Activated T-helper 2 cell treated with anti-CD3 and anti-CD28 coated beads, Interferon-gamma antibody, Interleukin-2, Interleukin-4, amounts not matched to agents 10 μg/mL and 5 μg/mL and 100 μg/mL, durations not matched to agents 14 hours and 24 hours and 36 hours (primary cell): ENCODE results near the gene NR3C2. TPM values are rescaled to one million over a fixed set of nuclear protein-coding genes. Genes with fewer than 3 reads are reported as not detected.
"Not testable (repeated sequence)": the region's sequence is repeated elsewhere in the genome, so short reads cannot be mapped to it uniquely, and the experiment has no call there.

Source experiments
- DNase-seq: peaks from one replicate; pipeline ENCODE4 v3.0.0; 2021; ENCODE audit warnings: low spot score
- H3K27ac Mint-ChIP-seq: one replicate; pipeline ENCODE4 v1.8.0; 2021; ENCODE audit warnings: mixed read lengths
- H3K27me3 Mint-ChIP-seq: one replicate; pipeline ENCODE4 v1.8.0; 2021; ENCODE audit warnings: low read depth, mixed read lengths
- H3K36me3 Mint-ChIP-seq: one replicate; pipeline ENCODE4 v1.8.0; 2021; ENCODE audit warnings: low read depth, mixed read lengths
- H3K4me1 Mint-ChIP-seq: one replicate; pipeline ENCODE4 v1.8.0; 2021; ENCODE audit warnings: low read depth, mixed read lengths
- H3K4me3 Mint-ChIP-seq: one replicate; pipeline ENCODE4 v1.8.0; 2021; ENCODE audit warnings: low read depth, mild to moderate bottlenecking, moderate library complexity, mixed read lengths
- H3K9me3 Mint-ChIP-seq: one replicate; pipeline ENCODE4 v1.8.0; 2021; ENCODE audit warnings: mixed read lengths
- intact Hi-C: fragments of 100-400 bp; cut with micrococcal nuclease; formaldehyde crosslinking; loops from one replicate; pipeline ENCODE4 v1.15.1; 2023
- total RNA-seq: library from RNA; stranded (reverse); gene quantifications from 2 replicates; pipeline ENCODE4 v1.2.3, GENCODE V29; 2022

NR3C2 gene
- total RNA-seq, 1 donor from 2014 or later: 0.32 TPM

- intact Hi-C loops: no loop called here
- DNase-seq: no peak
- Mint-ChIP-seq H3K27ac (no peak overlapping the region), H3K4me3 (no peak overlapping the region), H3K36me3 (no peaks in the 10 kb centered on the region), H3K27me3 (peaks cover 5% of the 10 kb centered on the region), H3K9me3 (no peaks in the 10 kb centered on the region), H3K4me1 (no peaks in the 10 kb centered on the region)
Measured at GRCh38 chr4:148210661-148211060, 231.6 kb downstream of the NR3C2 start.

- Mint-ChIP-seq H3K9me3 (no peaks in the 10 kb centered on the region), H3K36me3 (no peaks in the 10 kb centered on the region), H3K27me3 (no peaks in the 10 kb centered on the region), H3K4me1 (no peaks in the 10 kb centered on the region), H3K27ac (no peak overlapping the region), H3K4me3 (no peak overlapping the region)
- intact Hi-C loops: no loop called here
- DNase-seq: no peak
Measured at GRCh38 chr4:148207068-148207467, 235.1 kb downstream of the NR3C2 start.

GRCh38 chr4:148205476-148205875, 236.7 kb downstream of the NR3C2 start:
- Mint-ChIP-seq H3K9me3 (no peaks in the 10 kb centered on the region), H3K4me3 (no peak overlapping the region), H3K27ac (no peak overlapping the region), H3K4me1 (no peaks in the 10 kb centered on the region), H3K27me3 (no peaks in the 10 kb centered on the region), H3K36me3 (no peaks in the 10 kb centered on the region)
- intact Hi-C loops: no loop called here
- DNase-seq: no peak

- Mint-ChIP-seq H3K4me3 (no peak overlapping the region), H3K4me1 (no peaks in the 10 kb centered on the region), H3K9me3 (no peaks in the 10 kb centered on the region), H3K27ac (no peak overlapping the region), H3K27me3 (no peaks in the 10 kb centered on the region), H3K36me3 (no peaks in the 10 kb centered on the region)
- intact Hi-C loops: no loop called here
- no peak for DNase-seq
Measured at GRCh38 chr4:148204892-148205291, 237.3 kb downstream of the NR3C2 start.

GRCh38 chr4:148204171-148204570, 238.0 kb downstream of the NR3C2 start:
- no peaks in the 10 kb centered on the region for H3K4me1 Mint-ChIP-seq
- no peaks in the 10 kb centered on the region for H3K27me3 Mint-ChIP-seq
- H3K27ac Mint-ChIP-seq: no peak overlapping the region
- H3K9me3 Mint-ChIP-seq: no peaks in the 10 kb centered on the region
- no peak for DNase-seq
- H3K4me3 Mint-ChIP-seq: no peak overlapping the region
- intact Hi-C loops: no loop called here
- no peaks in the 10 kb centered on the region for H3K36me3 Mint-ChIP-seq

DNA sequence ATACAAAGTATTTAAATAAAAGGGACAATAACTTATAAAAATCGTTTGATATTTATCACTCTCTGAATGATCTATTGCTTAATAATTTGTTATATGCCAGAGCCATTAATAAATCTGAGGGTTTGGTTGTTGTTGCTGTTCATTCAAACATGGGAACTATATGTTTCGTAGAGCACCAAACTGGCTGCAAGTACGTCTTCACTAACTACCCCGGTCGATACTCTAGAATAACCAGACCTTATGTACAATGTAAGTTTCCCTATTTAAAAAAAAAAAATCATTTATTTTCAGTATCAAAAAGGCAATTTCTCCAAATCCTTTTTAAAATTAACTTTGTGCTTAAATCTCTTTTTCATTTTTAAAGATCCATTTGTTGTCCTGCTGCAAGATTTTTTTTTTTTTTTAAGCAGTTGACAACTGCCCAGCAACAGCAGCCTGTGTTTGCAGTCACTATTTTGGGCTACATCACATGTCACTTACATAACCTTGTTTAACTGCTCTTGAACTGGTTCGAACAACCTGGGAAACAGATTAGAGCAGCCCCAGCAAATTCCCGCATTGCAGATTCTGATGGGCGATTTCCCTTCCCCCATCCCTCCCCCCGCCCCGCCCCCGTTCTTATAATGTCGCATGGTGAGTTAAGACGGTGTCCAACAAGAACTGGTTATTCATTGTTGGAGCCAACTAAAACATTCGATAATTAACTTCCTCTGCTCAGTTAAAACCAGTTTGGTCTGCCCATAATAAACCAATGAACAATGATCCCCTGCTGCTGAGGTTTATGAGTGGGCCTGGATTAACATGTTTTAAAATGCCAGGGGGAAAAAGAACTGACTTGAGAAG, 238.9 kb downstream of the NR3C2 start:
- intact Hi-C loops: no loop called here
- H3K36me3 Mint-ChIP-seq: no peaks in the 10 kb centered on the region

GRCh38 chr4:148200960-148201359, 241.3 kb downstream of the NR3C2 start:
- intact Hi-C loops: no loop called here
- no peak overlapping the region for H3K27ac Mint-ChIP-seq
- H3K9me3 Mint-ChIP-seq: no peaks in the 10 kb centered on the region
- H3K27me3 Mint-ChIP-seq: no peaks in the 10 kb centered on the region
- no peak overlapping the region for H3K4me3 Mint-ChIP-seq
- no peak for DNase-seq
- H3K36me3 Mint-ChIP-seq: no peaks in the 10 kb centered on the region
- H3K4me1 Mint-ChIP-seq: no peaks in the 10 kb centered on the region

More for the DNA sequence above, 238.9 kb downstream of the NR3C2 start:
- H3K4me1 Mint-ChIP-seq: no peaks in the 10 kb centered on the region
- H3K27me3 Mint-ChIP-seq: no peaks in the 10 kb centered on the region
- no peak overlapping the region for H3K27ac Mint-ChIP-seq
- H3K4me3 Mint-ChIP-seq: no peak overlapping the region
- no peaks in the 10 kb centered on the region for H3K9me3 Mint-ChIP-seq
- no peak for DNase-seq

GRCh38 chr4:148196164-148196563, 246.1 kb downstream of the NR3C2 start:
- H3K4me1 Mint-ChIP-seq: no peaks in the 10 kb centered on the region
- H3K36me3 Mint-ChIP-seq: no peaks in the 10 kb centered on the region
- no peak overlapping the region for H3K4me3 Mint-ChIP-seq
- DNase-seq: no peak
- intact Hi-C loops: no loop called here
- no peak overlapping the region for H3K27ac Mint-ChIP-seq
- no peaks in the 10 kb centered on the region for H3K9me3 Mint-ChIP-seq
- H3K27me3 Mint-ChIP-seq: no peaks in the 10 kb centered on the region

DNA sequence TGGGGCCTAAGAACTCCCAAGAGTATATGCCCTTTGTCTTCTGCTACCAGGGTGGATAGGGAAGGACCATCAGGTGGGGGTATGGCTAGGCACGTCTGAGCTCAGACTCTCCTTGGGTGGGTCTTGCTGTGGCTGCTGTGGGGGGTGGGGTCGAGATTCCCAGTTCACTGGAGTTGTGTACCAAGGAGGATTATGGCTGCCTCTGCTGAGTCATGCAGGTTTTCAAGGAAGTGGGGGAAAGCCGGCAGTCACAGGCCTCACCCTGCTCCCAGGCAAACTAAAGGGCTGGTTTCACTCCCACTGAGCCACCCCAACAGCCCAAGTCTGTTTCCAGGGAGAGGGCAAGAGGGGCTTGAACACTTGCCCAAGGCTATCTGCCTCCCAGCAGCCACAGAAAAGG, 249.7 kb downstream of the NR3C2 start:
- Mint-ChIP-seq H3K36me3 (no peaks in the 10 kb centered on the region), H3K27me3 (no peaks in the 10 kb centered on the region), H3K27ac (no peak overlapping the region), H3K4me3 (no peak overlapping the region), H3K9me3 (no peaks in the 10 kb centered on the region), H3K4me1 (no peaks in the 10 kb centered on the region)
- no peak for DNase-seq
- intact Hi-C loops: no loop called here

DNA sequence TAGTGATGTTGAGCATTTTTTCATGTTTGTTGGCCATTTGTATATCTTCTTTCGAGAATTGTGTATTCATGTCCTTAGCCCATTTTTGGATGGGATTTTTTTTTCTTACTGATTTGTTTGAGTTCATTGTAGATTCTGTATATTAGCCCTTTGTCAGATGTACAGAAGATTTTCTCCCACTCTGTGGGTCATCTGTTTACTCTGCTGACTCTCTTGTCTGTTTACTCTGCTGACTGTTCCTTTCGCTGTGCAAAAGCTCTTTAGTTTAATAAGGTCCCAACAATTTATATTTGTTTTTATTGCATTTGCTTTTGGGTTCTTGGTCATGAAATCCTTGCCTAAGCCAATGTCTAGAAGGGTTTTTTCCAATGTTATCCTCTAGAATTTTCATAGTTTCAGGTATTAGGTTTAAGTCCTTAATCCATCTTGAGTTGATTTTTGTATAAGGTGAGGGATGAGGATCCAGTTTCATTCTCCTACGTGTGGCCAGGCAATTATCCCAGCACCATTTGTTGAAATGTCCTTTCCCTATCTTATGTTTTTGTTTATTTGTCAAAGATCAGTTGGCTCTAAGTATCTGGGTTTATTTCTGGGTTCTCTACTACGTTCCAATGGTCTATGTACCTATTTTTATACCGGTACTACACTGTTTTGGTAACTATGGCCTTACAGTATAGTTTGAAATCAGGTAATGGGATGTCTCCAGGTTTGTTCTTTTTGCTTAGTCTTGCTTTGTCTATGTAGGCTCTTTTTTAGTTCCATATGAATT, 254.6 kb downstream of the NR3C2 start:
- H3K27me3 Mint-ChIP-seq, H3K9me3 Mint-ChIP-seq, H3K4me1 Mint-ChIP-seq, H3K4me3 Mint-ChIP-seq, H3K36me3 Mint-ChIP-seq, H3K27ac Mint-ChIP-seq, DNase-seq, intact Hi-C loops: not testable (repeated sequence)

GRCh38 chr4:148184922-148185321, 257.3 kb downstream of the NR3C2 start:
- no peak overlapping the region for H3K27ac Mint-ChIP-seq
- no peaks in the 10 kb centered on the region for H3K4me1 Mint-ChIP-seq
- no peaks in the 10 kb centered on the region for H3K36me3 Mint-ChIP-seq
- intact Hi-C loops: no loop called here
- H3K4me3 Mint-ChIP-seq: no peak overlapping the region
- no peaks in the 10 kb centered on the region for H3K27me3 Mint-ChIP-seq
- no peak for DNase-seq
- H3K9me3 Mint-ChIP-seq: no peaks in the 10 kb centered on the region

- DNase-seq: no peak
- Mint-ChIP-seq H3K4me1 (no peaks in the 10 kb centered on the region), H3K4me3 (no peak overlapping the region), H3K27me3 (no peaks in the 10 kb centered on the region), H3K9me3 (no peaks in the 10 kb centered on the region), H3K36me3 (no peaks in the 10 kb centered on the region), H3K27ac (no peak overlapping the region)
- intact Hi-C loops: no loop called here
Measured at GRCh38 chr4:148182230-148182911, 259.8 kb downstream of the NR3C2 start.
